ENCODE results near the gene ZKSCAN3. TPM values are rescaled to one million over a fixed set of nuclear protein-coding genes. Genes with fewer than 3 reads are reported as not detected.

The ZKSCAN3 gene
- total and polyA plus RNA-seq, 2 donors (not counting 1 experiment from before 2014, with no cell fraction given), result 4.0 to 11.9 TPM

- Histone ChIP-seq H3K4me3 (ENCODE audit: control extremely low read depth in 1 of 5, extremely low read depth in 1 of 5, insufficient read depth in 1 of 5, low read depth in 2 of 5, low read length in 4 of 5) (no peak overlapping the region), H3K4me2 (replicated peaks; ENCODE audit: low read depth, low read length, poor library complexity, severe bottlenecking) (no peak overlapping the region), H2AFZ (ENCODE audit: insufficient read depth, low read depth, low read length, poor library complexity, severe bottlenecking) (no peak overlapping the region), H3K36me3 (replicated peaks in 1 of 2; ENCODE audit: control extremely low read depth in 1 of 2, control insufficient read depth in 1 of 2, extremely low read depth in 1 of 2, insufficient read depth in 2 of 2, low read length in 1 of 2) (no peaks in the 10 kb centered on the region), H4K20me1 (ENCODE audit: control insufficient read depth, insufficient read depth, low read length, poor library complexity, severe bottlenecking) (no peaks in the 10 kb centered on the region), H3K27ac (ENCODE audit: low read length in 2 of 2) (no peak overlapping the region), H3K9me3 (ENCODE audit: control extremely low read depth in 1 of 3, control insufficient read depth in 2 of 3, insufficient read depth in 1 of 3, low read length in 2 of 3) (peaks cover 0 to 6% (median 0%) of the 10 kb centered on the region in 3 donors), H3K79me2 (ENCODE audit: control insufficient read depth, insufficient read depth, low read length) (no peaks in the 10 kb centered on the region), H3K4me1 (ENCODE audit: control insufficient read depth in 2 of 2, insufficient read depth in 2 of 2, low read length in 2 of 2) (no peaks in the 10 kb centered on the region), H3K9ac (ENCODE audit: low read length) (no peak overlapping the region), H3K27me3 (replicated peaks in 1 of 4; ENCODE audit: control extremely low read depth in 1 of 4, control insufficient read depth in 3 of 4, insufficient read depth in 4 of 4, low read length in 3 of 4) (peaks cover 0 to 12% (median 0%) of the 10 kb centered on the region in 4 experiments)
- intact Hi-C loops (cut with micrococcal nuclease), result no loop called here
- Mint-ChIP-seq H3K27ac (no peak overlapping the region), H3K9me3 (ENCODE audit: insufficient read depth) (no peaks in the 10 kb centered on the region), H3K4me1 (no peaks in the 10 kb centered on the region), H3K4me3 (no peak overlapping the region), H3K27me3 (peaks cover 8% of the 10 kb centered on the region)
- TF ChIP-seq CTCF (IDR thresholded peaks at IDR 0.05), result no peak
- no peak for DNase-seq
- WGBS (ENCODE audit: insufficient coverage), result 74% methylated on average over 8 of the region's 9 CpGs
- ChIA-PET POLR2A (no interaction called here), CTCF (no interaction called here)
- ATAC-seq (ENCODE audit: low read depth), result no peak
These were observed 38.5 kb upstream of the ZKSCAN3 start for GRCh38 chr6:28311139-28311823.

- ChIA-PET POLR2A (interaction anchor here (0.7 kb wide), 1 partner anchor 47 kb away, joined by 3 read pairs; no protein-coding TSS in a partner anchor), CTCF (no interaction called here)
- Mint-ChIP-seq H3K4me3 (no peak overlapping the region), H3K4me1 (no peaks in the 10 kb centered on the region), H3K27me3 (peaks cover 8% of the 10 kb centered on the region), H3K27ac (no peak overlapping the region), H3K9me3 (ENCODE audit: insufficient read depth) (no peaks in the 10 kb centered on the region)
- no peak overlapping the region for H2AFZ ChIP-seq (ENCODE audit: insufficient read depth, low read depth, low read length, poor library complexity, severe bottlenecking)
- ATAC-seq (ENCODE audit: low read depth) (no peak), DNase-seq (no peak)
- TF ChIP-seq CTCF (IDR thresholded peaks at IDR 0.05) (no peak), EZH2 (IDR thresholded peaks at IDR 0.05; ENCODE audit: borderline replicate concordance, insufficient read depth, low read depth, low read length, poor library complexity, severe bottlenecking) (no peak)
- no peaks in the 10 kb centered on the region for H4K20me1 ChIP-seq (ENCODE audit: control insufficient read depth, insufficient read depth, low read length, poor library complexity, severe bottlenecking)
- no peaks in the 10 kb centered on the region for H3K4me1 ChIP-seq (ENCODE audit: control insufficient read depth in 2 of 2, insufficient read depth in 2 of 2, low read length in 2 of 2)
- H3K4me3 ChIP-seq (ENCODE audit: control extremely low read depth in 1 of 5, extremely low read depth in 1 of 5, insufficient read depth in 1 of 5, low read depth in 2 of 5, low read length in 4 of 5), result no peak overlapping the region
- no peak overlapping the region for H3K9ac ChIP-seq (ENCODE audit: low read length)
- H3K27me3 ChIP-seq (replicated peaks in 1 of 4; ENCODE audit: control extremely low read depth in 1 of 4, control insufficient read depth in 3 of 4, insufficient read depth in 4 of 4, low read length in 3 of 4), result peaks cover 0 to 12% (median 0%) of the 10 kb centered on the region in 4 experiments
- H3K4me2 ChIP-seq (replicated peaks; ENCODE audit: low read depth, low read length, poor library complexity, severe bottlenecking), result no peak overlapping the region
- H3K79me2 ChIP-seq (ENCODE audit: control insufficient read depth, insufficient read depth, low read length), result no peaks in the 10 kb centered on the region
- no peak overlapping the region for H3K27ac ChIP-seq (ENCODE audit: low read length in 2 of 2)
- peaks cover 0 to 6% (median 0%) of the 10 kb centered on the region in 3 donors for H3K9me3 ChIP-seq (ENCODE audit: control extremely low read depth in 1 of 3, control insufficient read depth in 2 of 3, insufficient read depth in 1 of 3, low read length in 2 of 3)
- intact Hi-C loops (cut with micrococcal nuclease), result no loop called here
- WGBS (ENCODE audit: insufficient coverage), result 96% methylated on average over 23 of the region's 23 CpGs
- H3K36me3 ChIP-seq (replicated peaks in 1 of 2; ENCODE audit: control extremely low read depth in 1 of 2, control insufficient read depth in 1 of 2, extremely low read depth in 1 of 2, insufficient read depth in 2 of 2, low read length in 1 of 2), result no peaks in the 10 kb centered on the region
These were observed 36.8 kb upstream of the ZKSCAN3 start for GRCh38 chr6:28312939-28313338.

Measured in B cell (primary cell).